CD4-positive, alpha-beta T cell treated with Interleukin-15 for 4 hours (primary cell): ENCODE data around the gene NUBP2.

Experiments used
- DNase-seq: peaks from one replicate; pipeline ENCODE4 v3.0.0-alpha.2; 2020; ENCODE audit warnings: low spot score

NUBP2 gene

DNA sequence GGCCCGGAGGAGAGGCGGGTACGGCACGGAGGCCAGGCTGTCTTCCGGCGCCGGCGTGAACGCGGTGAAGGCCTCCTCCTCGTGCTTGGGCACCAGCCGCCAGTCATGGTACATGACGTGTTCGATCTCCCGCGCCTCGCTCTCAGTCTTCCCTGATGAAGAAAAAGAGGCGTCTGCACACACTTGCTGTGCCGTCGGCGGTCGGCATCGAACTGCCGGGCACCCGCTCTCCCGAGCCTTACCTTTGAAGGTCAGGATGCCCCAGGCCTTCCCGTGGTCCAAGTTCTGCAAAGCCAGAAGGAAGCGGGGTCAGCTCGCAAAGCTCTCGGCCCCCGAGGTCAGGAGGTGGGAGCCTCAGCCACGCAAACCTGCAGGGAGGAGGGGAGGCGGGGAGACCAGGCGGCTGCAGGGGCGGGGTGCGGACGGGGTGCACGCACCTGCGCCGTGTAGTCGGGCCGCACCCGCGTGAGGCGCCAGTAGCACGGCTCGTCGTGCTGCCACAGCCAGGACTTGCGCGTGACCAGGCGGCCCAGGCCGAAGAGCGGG lies 10.3 kb upstream of the NUBP2 start, which contains the start of gene EME2:
Gene EME2 (plus strand): TSS at position 449 of the 546 bp plus-strand sequence. CDS start 418 bp downstream, outside the sequence.
- peak; percentile 28 for DNase-seq

DNA sequence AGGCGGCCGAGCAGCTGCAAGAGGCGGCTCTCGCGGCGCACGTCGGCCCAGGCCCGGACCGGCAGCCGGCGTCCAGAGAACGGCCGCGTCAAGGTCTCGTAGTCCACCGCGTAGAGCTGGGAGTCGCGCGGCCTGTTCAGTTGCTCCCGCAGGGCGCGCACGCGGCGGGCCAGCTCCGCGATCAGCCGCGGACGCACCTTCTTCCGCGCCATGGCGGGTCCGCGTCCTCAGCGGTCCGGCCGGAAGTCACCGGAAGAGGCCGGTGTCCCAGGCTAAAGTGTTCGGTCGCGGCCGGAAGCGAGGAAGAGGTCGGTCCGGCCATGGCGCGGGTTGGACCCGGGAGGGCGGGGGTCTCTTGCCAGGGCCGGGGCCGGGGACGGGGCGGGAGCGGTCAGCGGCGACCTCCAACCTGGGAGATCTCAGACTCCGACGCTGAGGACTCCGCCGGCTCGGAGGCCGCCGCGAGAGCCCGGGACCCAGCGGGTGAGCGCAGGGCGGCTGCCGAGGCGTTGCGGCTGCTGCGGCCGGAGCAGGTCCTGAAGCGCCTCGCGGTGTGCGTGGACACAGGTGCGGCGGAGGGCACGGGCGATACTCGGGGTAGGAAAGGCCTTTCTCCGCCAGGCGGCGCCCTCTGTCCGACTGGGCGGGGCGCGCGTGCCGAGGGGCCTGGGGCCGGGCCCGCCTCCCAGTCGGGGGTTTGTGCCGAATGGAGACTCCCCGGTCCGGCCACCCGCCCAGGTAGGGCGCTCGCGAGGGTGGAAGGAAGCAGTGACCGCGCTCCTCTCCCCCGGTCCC lies 9.7 kb upstream of the NUBP2 start, which contains the start of gene MRPS34:
Gene MRPS34 (minus strand): TSS at position 227 of the 795 bp plus-strand sequence. CDS start 15 bp downstream, at position 212.
- DNase-seq, result peak; percentile 81

GRCh38 chr16:1773703-1774447 lies 8.9 kb upstream of the NUBP2 start:
- no peak for DNase-seq

DNA sequence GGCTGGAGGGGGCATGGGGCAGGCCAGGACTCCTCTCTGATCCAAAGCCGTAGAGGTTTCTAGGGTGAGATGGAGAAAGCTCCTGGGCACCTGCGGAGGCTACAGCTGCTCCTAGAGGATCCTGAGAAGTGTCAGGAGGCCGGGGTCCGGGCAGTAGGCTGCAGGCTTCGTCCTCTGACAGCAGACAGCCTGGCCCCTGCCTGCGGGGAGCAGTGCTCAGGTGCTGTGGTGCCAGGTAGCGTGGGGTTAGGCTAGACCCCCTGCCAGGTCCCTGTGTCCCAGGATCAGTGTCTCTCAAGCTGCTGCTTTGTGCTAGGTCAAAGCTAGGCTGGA lies 8.3 kb upstream of the NUBP2 start:
- no peak for DNase-seq

GRCh38 chr16:1775006-1775845 lies 7.5 kb upstream of the NUBP2 start:
- DNase-seq, result no peak

- DNase-seq, result no peak
Measured at GRCh38 chr16:1775846-1776671, 6.7 kb upstream of the NUBP2 start.

DNA sequence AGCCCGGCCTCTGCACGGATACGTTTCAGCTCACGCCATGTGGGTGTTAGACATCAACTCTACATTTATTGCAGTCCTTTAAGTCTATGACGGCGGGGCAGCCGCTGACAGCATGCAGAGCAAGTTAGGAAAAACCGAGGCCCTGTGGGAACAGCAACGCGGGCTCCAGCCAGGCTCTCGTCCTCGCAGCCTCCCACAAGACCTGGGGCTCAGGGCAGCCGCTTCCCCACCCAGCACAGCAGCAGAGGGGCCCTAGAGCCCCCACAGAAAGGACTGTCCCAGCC lies 6.1 kb upstream of the NUBP2 start:
- DNase-seq, result no peak

DNA sequence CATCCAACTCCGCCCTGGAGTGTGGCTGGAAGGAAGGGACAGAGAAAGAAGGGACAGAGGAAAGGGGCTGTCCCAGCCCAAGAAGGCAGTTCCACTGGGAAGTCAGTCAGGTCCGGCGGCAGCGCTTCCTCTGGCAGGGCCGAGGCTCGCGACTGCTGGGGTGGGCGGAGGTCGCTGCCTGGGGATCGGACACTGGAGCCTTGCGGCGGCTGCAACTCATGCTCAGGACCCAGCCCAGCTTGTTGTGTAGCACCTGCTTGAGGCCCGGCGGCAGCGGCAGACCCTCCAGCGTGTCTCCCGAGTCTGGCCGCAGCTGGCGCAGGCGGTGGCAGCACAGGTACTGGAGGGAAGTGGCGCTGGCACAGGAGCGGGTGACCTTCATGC lies 5.8 kb upstream of the NUBP2 start:
- DNase-seq, result no peak

GRCh38 chr16:1777375-1778199 lies 5.2 kb upstream of the NUBP2 start:
- DNase-seq, result no peak

- no peak for DNase-seq
Measured at GRCh38 chr16:1778200-1779179, 4.3 kb upstream of the NUBP2 start.

DNA sequence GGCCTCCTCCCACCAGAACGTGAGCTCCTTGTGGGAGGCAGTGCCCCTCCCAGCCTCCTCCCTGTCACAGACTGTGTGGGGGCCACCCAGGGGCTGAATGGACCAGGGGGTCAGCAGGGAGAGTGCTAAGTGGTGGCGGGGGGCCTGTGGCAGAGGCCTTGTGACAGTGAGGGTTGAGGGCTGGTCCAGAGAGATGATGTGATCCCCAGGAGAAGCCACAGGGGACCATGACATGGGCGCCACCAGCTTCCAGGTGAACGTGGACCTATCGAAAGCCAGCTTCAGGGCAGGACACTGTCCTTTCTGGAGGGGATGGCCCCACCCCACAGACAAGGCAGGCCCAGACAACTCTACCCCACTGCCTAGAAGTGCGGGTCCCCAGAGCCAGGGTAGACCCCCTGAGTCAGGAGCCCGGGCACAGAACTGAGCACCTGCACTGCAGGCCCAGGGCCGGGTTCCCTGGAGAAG lies 3.5 kb upstream of the NUBP2 start:
- DNase-seq, result no peak

- no peak for DNase-seq
Measured at GRCh38 chr16:1779741-1780676, 2.8 kb upstream of the NUBP2 start.

DNA sequence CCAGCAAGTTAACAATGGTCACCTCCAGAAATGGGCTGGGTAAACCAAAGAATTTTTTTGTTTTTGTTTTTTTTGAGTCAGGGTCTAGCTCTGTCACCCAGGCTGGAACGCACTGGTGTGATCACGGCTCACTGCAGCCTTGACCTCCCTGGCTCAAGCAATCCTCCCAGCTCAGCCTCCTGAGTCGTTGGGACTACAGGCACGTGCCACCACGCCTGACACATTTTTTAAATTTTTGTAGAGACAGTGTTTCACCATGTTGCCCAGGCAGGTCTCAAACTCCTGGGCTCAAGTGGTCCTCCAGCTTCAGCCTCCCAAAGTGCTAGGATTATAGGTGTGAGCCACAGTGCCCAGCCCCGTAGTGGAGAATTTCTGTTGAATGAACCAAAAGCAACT lies 2.1 kb upstream of the NUBP2 start:
- no peak for DNase-seq

GRCh38 chr16:1781254-1781653 lies 1.5 kb upstream of the NUBP2 start:
- DNase-seq, result no peak

DNA sequence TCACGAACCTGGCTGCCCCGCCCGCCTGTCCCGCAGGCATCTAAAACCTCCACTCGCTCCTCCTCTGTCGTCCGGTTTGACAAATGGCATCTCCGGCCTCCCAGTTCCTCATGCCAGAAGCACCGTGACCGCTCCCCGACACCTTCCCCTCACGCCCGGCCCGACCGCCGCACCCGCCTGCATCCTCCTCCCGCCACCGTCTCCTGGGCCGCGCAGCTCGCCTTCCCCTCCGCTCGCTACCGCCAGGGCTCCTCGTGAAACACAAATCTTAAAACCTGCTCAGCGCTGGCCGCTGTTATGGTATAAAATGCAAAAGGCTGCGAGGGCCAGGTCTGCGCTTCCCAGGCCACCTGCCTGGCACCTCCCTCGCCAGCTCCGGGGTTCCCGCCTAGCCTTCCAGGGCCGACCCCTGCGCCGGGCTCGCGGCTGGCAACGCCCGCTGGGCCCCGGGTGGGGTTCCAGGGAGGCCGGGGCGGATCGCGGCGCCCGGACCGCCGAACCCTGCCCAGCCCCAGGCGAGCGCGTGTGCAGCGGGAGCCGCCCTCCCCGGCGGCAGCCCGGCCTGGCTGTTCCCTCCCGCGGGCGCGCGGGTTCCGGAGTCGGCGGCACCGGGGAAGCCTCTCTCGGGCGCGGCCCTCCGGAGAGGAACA lies 877 bp upstream of the NUBP2 start:
- peak; percentile 13 for DNase-seq

GRCh38 chr16:1784977-1785845 lies 2.5 kb downstream of the NUBP2 start:
- no peak for DNase-seq

GRCh38 chr16:1785846-1786170 lies 3.0 kb downstream of the NUBP2 start:
- no peak for DNase-seq
